ENCODE measurements around the gene TBC1D22A. TPM values are rescaled to one million over a fixed set of nuclear protein-coding genes. Genes with fewer than 3 reads are reported as not detected.
A peak's percentile ranks its signal among the peaks of the same experiment; 100 is the strongest.

Gene TBC1D22A
- total RNA-seq, 1 donor from 2014 or later: 24.2 TPM

- Histone ChIP-seq H3K79me2 (ENCODE audit: insufficient read depth, low read length) (peaks cover 3% of the 10 kb centered on the region), H4K20me1 (ENCODE audit: insufficient read depth, low read length) (peaks cover 51% of the 10 kb centered on the region), H3K9ac (ENCODE audit: low read length) (no peak overlapping the region), H3K27me3 (ENCODE audit: insufficient read depth, low read length) (no peaks in the 10 kb centered on the region), H2AFZ (ENCODE audit: low read depth, low read length) (no peak overlapping the region), H3K27ac (ENCODE audit: low read depth, low read length) (no peak overlapping the region), H3K4me1 (ENCODE audit: insufficient read depth, low read length) (no peaks in the 10 kb centered on the region), H3K4me3 (ENCODE audit: insufficient read depth, low read depth, low read length) (no peak overlapping the region), H3K4me2 (ENCODE audit: low read length) (no peak overlapping the region), H3K9me3 (ENCODE audit: insufficient read depth, low read depth, low read length) (no peaks in the 10 kb centered on the region), H3K36me3 (ENCODE audit: insufficient read depth, low read length) (no peaks in the 10 kb centered on the region)
- Mint-ChIP-seq H3K9me3 (ENCODE audit: unreplicated experiment) (peaks cover 2% of the 10 kb centered on the region), H3K27ac (ENCODE audit: unreplicated experiment) (no peak overlapping the region), H3K27me3 (ENCODE audit: low read depth, unreplicated experiment) (no peaks in the 10 kb centered on the region), H3K36me3 (ENCODE audit: low read depth, unreplicated experiment) (peaks cover 7% of the 10 kb centered on the region), H3K4me3 (ENCODE audit: unreplicated experiment) (no peak overlapping the region), H3K4me1 (ENCODE audit: low read depth, unreplicated experiment) (no peaks in the 10 kb centered on the region)
- TF ChIP-seq CTCF (IDR thresholded peaks at IDR 0.05; ENCODE audit: insufficient read depth, low read depth, low read length): no peak
- no peak for TF ChIP-seq EZH2 (IDR thresholded peaks at IDR 0.05; ENCODE audit: insufficient read depth, low read length)
- FAIRE-seq (no peak), DNase-seq (ENCODE audit: low read depth) (peak; percentile 10)
Observed at GRCh38 chr22:46879083-46879482, 116.6 kb downstream of the TBC1D22A start.

- peaks cover 2% of the 10 kb centered on the region for H3K9me3 Mint-ChIP-seq (ENCODE audit: unreplicated experiment)
- Histone ChIP-seq H3K27me3 (ENCODE audit: insufficient read depth, low read length) (no peaks in the 10 kb centered on the region), H3K79me2 (ENCODE audit: insufficient read depth, low read length) (peaks cover 1% of the 10 kb centered on the region), H3K4me2 (ENCODE audit: low read length) (no peak overlapping the region), H2AFZ (ENCODE audit: low read depth, low read length) (no peak overlapping the region), H3K4me3 (ENCODE audit: insufficient read depth, low read depth, low read length) (no peak overlapping the region), H3K4me1 (ENCODE audit: insufficient read depth, low read length) (no peaks in the 10 kb centered on the region), H3K9ac (ENCODE audit: low read length) (no peak overlapping the region), H3K36me3 (ENCODE audit: insufficient read depth, low read length) (peaks cover 3% of the 10 kb centered on the region), H3K9me3 (ENCODE audit: insufficient read depth, low read depth, low read length) (no peaks in the 10 kb centered on the region), H4K20me1 (ENCODE audit: insufficient read depth, low read length) (peaks cover 49% of the 10 kb centered on the region), H3K27ac (ENCODE audit: low read depth, low read length) (no peak overlapping the region)
- H3K27ac Mint-ChIP-seq (ENCODE audit: unreplicated experiment): no peak overlapping the region
- no peak for DNase-seq (ENCODE audit: low read depth)
- no peaks in the 10 kb centered on the region for H3K4me1 Mint-ChIP-seq (ENCODE audit: low read depth, unreplicated experiment)
- no peak for TF ChIP-seq CTCF (IDR thresholded peaks at IDR 0.05; ENCODE audit: insufficient read depth, low read depth, low read length)
- TF ChIP-seq EZH2 (IDR thresholded peaks at IDR 0.05; ENCODE audit: insufficient read depth, low read length): no peak
- H3K27me3 Mint-ChIP-seq (ENCODE audit: low read depth, unreplicated experiment): no peaks in the 10 kb centered on the region
- no peak overlapping the region for H3K4me3 Mint-ChIP-seq (ENCODE audit: unreplicated experiment)
- H3K36me3 Mint-ChIP-seq (ENCODE audit: low read depth, unreplicated experiment): peaks cover 11% of the 10 kb centered on the region
- no peak for FAIRE-seq
Observed at GRCh38 chr22:46881373-46882118, 119.1 kb downstream of the TBC1D22A start.

Data from astrocyte (in vitro differentiated cells and primary cell).